Stomach (tissue), 4 donors: ENCODE data around the gene TOR4A.

ENCODE experiments used
- EP300 ChIP-seq: sonication (generic); formaldehyde crosslinking; IDR thresholded peaks from one replicate; pipeline ENCODE4 v1.6.1; 2017; ENCODE audit warnings: antibody characterized with exemption
- TF ChIP-seq, protein P1 (sequence below), 7 experiments: fragments of 450-650 bp in 4 of 7; fragments of 200-600 bp in 3 of 7; sonication (generic) in 3 of 7; IDR thresholded peaks; one replicate each; pipeline ENCODE4 v1.5.1; 2016 to 2019; ENCODE audit warnings: antibody characterized with exemption in 7 of 7, control low read depth in 2 of 7, mild to moderate bottlenecking in 1 of 7

DNA sequence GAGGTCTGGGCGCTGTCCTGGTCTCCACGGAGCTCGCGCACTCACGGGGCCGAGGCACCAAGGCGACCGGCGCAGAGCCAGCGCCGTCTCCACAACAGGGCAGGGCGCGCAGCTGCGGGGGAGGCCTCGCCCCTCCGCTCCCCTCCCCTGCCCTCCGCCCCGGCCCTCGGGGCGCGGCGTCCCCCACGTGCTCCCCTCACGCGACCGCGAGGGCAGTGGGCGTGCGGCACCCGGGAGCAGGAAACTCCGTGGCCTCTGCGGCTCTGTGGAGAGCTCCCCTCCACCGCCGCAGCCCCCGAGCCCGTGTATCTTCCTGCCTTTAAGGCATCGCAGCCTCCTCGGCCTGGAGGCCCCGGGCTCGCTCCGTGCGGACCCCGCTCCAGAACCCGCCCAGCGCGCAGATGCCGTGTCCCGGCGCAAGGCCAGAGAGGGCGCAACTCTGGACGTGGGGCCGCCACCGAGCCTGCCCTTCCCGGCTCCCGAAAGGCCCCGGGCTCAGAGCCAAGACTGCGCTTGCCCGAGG is 37.1 kb upstream of the TOR4A start:
- TF ChIP-seq EP300, result no peak
- TF ChIP-seq, protein P1, sequence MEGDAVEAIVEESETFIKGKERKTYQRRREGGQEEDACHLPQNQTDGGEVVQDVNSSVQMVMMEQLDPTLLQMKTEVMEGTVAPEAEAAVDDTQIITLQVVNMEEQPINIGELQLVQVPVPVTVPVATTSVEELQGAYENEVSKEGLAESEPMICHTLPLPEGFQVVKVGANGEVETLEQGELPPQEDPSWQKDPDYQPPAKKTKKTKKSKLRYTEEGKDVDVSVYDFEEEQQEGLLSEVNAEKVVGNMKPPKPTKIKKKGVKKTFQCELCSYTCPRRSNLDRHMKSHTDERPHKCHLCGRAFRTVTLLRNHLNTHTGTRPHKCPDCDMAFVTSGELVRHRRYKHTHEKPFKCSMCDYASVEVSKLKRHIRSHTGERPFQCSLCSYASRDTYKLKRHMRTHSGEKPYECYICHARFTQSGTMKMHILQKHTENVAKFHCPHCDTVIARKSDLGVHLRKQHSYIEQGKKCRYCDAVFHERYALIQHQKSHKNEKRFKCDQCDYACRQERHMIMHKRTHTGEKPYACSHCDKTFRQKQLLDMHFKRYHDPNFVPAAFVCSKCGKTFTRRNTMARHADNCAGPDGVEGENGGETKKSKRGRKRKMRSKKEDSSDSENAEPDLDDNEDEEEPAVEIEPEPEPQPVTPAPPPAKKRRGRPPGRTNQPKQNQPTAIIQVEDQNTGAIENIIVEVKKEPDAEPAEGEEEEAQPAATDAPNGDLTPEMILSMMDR (IDR thresholded peaks at IDR 0.05), result no peak
